DND-41 (cell line): ENCODE measurements around the gene FLAD1.

Source experiments
- CTCF ChIP-seq: IDR thresholded peaks from 2 replicates; pipeline ENCODE4 v1.5.1; 2012; ENCODE audit warnings: borderline replicate concordance, low read length, moderate library complexity, mild to moderate bottlenecking; ENCODE audit not compliant: poor library complexity, severe bottlenecking; ENCODE audit errors: extremely low read depth
- EZH2 ChIP-seq: IDR thresholded peaks from 3 replicates; pipeline ENCODE4 v1.6.1; 2012; ENCODE audit warnings: borderline replicate concordance, low read depth, mild to moderate bottlenecking, moderate library complexity, low read length, inconsistent platforms; ENCODE audit not compliant: severe bottlenecking

GRCh38 chr1:155011437-155012025 is 28.4 kb downstream of the FLAD1 start:
- TF ChIP-seq CTCF (no peak), EZH2 (no peak)
